OCI-LY7 (cell line): Measurements from ENCODE around the gene CSRNP3. TPM values are rescaled to one million over a fixed set of nuclear protein-coding genes. Genes with fewer than 3 reads are reported as not detected.

ENCODE experiments used
- BruUV-seq: library from RNA; stranded (reverse); fragments of 400-500 nt; replicated peaks from 2 replicates; lab custom pipeline; 2021; lab: Mats Ljungman, UMichigan
- CTCF ChIA-PET: fragments of 300-600 bp; sonication (Branson Sonifier 250); formaldehyde crosslinking; loops from one replicate; lab custom pipeline; 2022; ENCODE audit warnings: antibody characterized with exemption; ENCODE audit not compliant: unreplicated experiment; lab: Charles Lee
- POLR2A ChIA-PET: fragments of 300-600 bp; sonication (Branson Sonifier 250); formaldehyde crosslinking; loops from one replicate; lab custom pipeline; 2022; ENCODE audit warnings: antibody characterized with exemption; lab: Charles Lee
- DNase-seq: peaks from one replicate; pipeline ENCODE4 v3.0.0-alpha.2; 2015; ENCODE audit warnings: low spot score
- H2AFZ ChIP-seq: fragments of 200-600 bp; sonication (generic), shearing (Covaris generic); 2 replicates; pipeline ENCODE4 v1.6.1; 2014; ENCODE audit warnings: mild to moderate bottlenecking, antibody characterized with exemption, low read length, moderate library complexity
- H3K27ac ChIP-seq: fragments of 200-600 bp; sonication (generic); 2 replicates; pipeline ENCODE4 v1.5.1; 2014; ENCODE audit warnings: mixed run types, low read depth, mild to moderate bottlenecking, moderate library complexity, low read length, inconsistent platforms; ENCODE audit not compliant: poor library complexity, severe bottlenecking
- H3K36me3 ChIP-seq: fragments of 200-600 bp; sonication (generic); 2 replicates; pipeline ENCODE4 v1.6.1; 2014; ENCODE audit warnings: mild to moderate bottlenecking, antibody characterized with exemption, low read length, moderate library complexity, mixed read lengths; ENCODE audit not compliant: insufficient read depth
- H3K4me1 ChIP-seq: fragments of 200-600 bp; sonication (generic); 2 replicates; pipeline ENCODE4 v1.5.1; 2014; ENCODE audit warnings: mild to moderate bottlenecking, low read length; ENCODE audit not compliant: insufficient read depth, poor library complexity, severe bottlenecking
- H3K4me2 ChIP-seq: fragments of 200-600 bp; sonication (generic); 2 replicates; pipeline ENCODE4 v1.6.1; 2014; ENCODE audit warnings: mild to moderate bottlenecking, low read length
- H3K4me3 ChIP-seq: fragments of 200-600 bp; sonication (generic); 2 replicates; pipeline ENCODE4 v1.5.1; 2014; ENCODE audit warnings: mild to moderate bottlenecking, low read depth, low read length; ENCODE audit not compliant: poor library complexity, severe bottlenecking
- H3K79me2 ChIP-seq: fragments of 200-600 bp; sonication (generic); 2 replicates; pipeline ENCODE4 v1.6.1; 2016; ENCODE audit warnings: low read depth, mild to moderate bottlenecking, low read length, moderate library complexity, mixed read lengths; ENCODE audit not compliant: insufficient read depth
- H3K9me2 ChIP-seq: fragments of 200-600 bp; sonication (generic); 2 replicates; pipeline ENCODE4 v1.6.1; 2016; ENCODE audit warnings: mild to moderate bottlenecking, low read length, mixed read lengths; ENCODE audit not compliant: insufficient read depth
- H3K9me3 ChIP-seq: fragments of 200-600 bp; sonication (generic); 2 replicates; pipeline ENCODE4 v1.6.1; 2014; ENCODE audit warnings: mild to moderate bottlenecking, mixed run types, low read length, mixed read lengths
- H4K20me1 ChIP-seq: fragments of 200-600 bp; sonication (generic); 2 replicates; pipeline ENCODE4 v1.6.1; 2014; ENCODE audit warnings: mild to moderate bottlenecking, antibody characterized with exemption, low read length, moderate library complexity, mixed read lengths; ENCODE audit not compliant: insufficient read depth
- CTCF ChIP-seq: fragments of 200-600 bp; sonication (generic); conservative IDR thresholded peaks from 2 replicates; pipeline ENCODE4 v1.5.1; 2014; ENCODE audit warnings: mild to moderate bottlenecking, antibody characterized with exemption, low read length, moderate library complexity, mixed read lengths
- EZH2phosphoT487 ChIP-seq: fragments of 200-600 bp; sonication (generic); IDR thresholded peaks from 2 replicates; pipeline ENCODE4 v1.6.1; 2018; ENCODE audit warnings: low read depth, borderline replicate concordance, mild to moderate bottlenecking, mixed run types, antibody characterized with exemption, low read length, moderate library complexity, mixed read lengths
- intact Hi-C: fragments of 100-400 bp; cut with micrococcal nuclease; formaldehyde crosslinking; loops from one replicate; pipeline ENCODE4 v1.10.0; 2022; ENCODE audit not compliant: unreplicated experiment
- total RNA-seq, 2 experiments: library from RNA; depleted of rRNA in 1 of 2; stranded (reverse); fragments of >200 nt in 1 of 2; shearing (Covaris generic) in 1 of 2; gene quantifications; 2 replicates each; pipeline ENCODE4 v1.2.3, GENCODE V29; 2014 to 2022

The CSRNP3 gene
- total RNA-seq, 2 experiments from 2014 or later, result 0.44 to 1.4 TPM

- no peak for TF ChIP-seq EZH2phosphoT487
- TF ChIP-seq CTCF, result no peak
- Histone ChIP-seq H2AFZ (no peak overlapping the region), H3K9me2 (no peaks in the 10 kb centered on the region), H3K4me1 (no peaks in the 10 kb centered on the region), H3K27ac (no peak overlapping the region), H4K20me1 (no peaks in the 10 kb centered on the region), H3K79me2 (no peaks in the 10 kb centered on the region), H3K36me3 (no peaks in the 10 kb centered on the region), H3K4me3 (no peak overlapping the region), H3K9me3 (no peaks in the 10 kb centered on the region), H3K4me2 (no peak overlapping the region)
- intact Hi-C loops, result no loop called here
- ChIA-PET POLR2A (interaction anchor here (0.6 kb wide), 1 partner anchor 653 kb away, joined by 5 read pairs; no protein-coding TSS in a partner anchor), CTCF (no interaction called here)
- no peak for DNase-seq
- no TSS peak for BruUV-seq
These were observed 1.6 kb upstream of the CSRNP3 start for GRCh38 chr2:165467921-165468320.

DNA sequence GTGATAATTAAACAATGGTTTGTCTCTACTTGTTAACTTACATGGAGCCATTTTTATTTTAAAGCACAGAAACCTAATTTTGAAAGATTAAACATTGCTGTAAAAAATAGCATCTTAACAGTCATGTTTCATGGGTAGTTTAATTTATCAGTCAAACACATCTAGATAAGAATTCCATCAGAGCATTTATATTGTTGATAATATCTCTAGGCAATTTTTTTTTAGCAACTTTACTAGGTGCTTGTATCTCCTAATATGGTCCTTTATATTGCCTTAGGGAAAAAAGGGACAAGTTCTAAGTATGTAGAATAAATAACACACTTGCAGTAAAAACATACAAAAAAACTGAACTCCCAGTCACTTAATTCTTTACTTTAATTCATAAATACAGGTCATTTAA is 863 bp downstream of the CSRNP3 start:
- Histone ChIP-seq H3K79me2 (no peaks in the 10 kb centered on the region), H3K36me3 (no peaks in the 10 kb centered on the region), H3K4me1 (no peaks in the 10 kb centered on the region), H3K9me3 (no peaks in the 10 kb centered on the region), H3K9me2 (no peaks in the 10 kb centered on the region), H4K20me1 (no peaks in the 10 kb centered on the region), H3K4me2 (no peak overlapping the region), H3K27ac (no peak overlapping the region), H2AFZ (no peak overlapping the region), H3K4me3 (no peak overlapping the region)
- no peak for DNase-seq
- TF ChIP-seq CTCF, result no peak
- no peak for TF ChIP-seq EZH2phosphoT487
- ChIA-PET POLR2A (interaction anchor here (1.0 to 1.4 kb wide), 2 partner anchors 9 to 101 kb away, joined by 3 read pairs; no protein-coding TSS in a partner anchor), CTCF (no interaction called here)
- intact Hi-C loops, result no loop called here
- no TSS peak for BruUV-seq

GRCh38 chr2:165471349-165471950 is 2.0 kb downstream of the CSRNP3 start:
- Histone ChIP-seq H4K20me1 (no peaks in the 10 kb centered on the region), H3K9me3 (no peaks in the 10 kb centered on the region), H3K36me3 (no peaks in the 10 kb centered on the region), H3K4me1 (no peaks in the 10 kb centered on the region), H2AFZ (no peak overlapping the region), H3K4me3 (no peak overlapping the region), H3K4me2 (no peak overlapping the region), H3K9me2 (no peaks in the 10 kb centered on the region), H3K27ac (no peak overlapping the region), H3K79me2 (no peaks in the 10 kb centered on the region)
- TF ChIP-seq EZH2phosphoT487, result no peak
- no peak for TF ChIP-seq CTCF
- no TSS peak for BruUV-seq
- DNase-seq, result no peak
- intact Hi-C loops, result no loop called here
- ChIA-PET CTCF (no interaction called here), POLR2A (interaction anchor here (0.6 to 1.2 kb wide), 2 partner anchors 21 to 34 kb away, joined by 4 to 5 read pairs; no protein-coding TSS in a partner anchor)
